ENCODE data around the gene USP17L20. TPM values are rescaled to one million over a fixed set of nuclear protein-coding genes. Genes with fewer than 3 reads are reported as not detected.
"Not testable (repeated sequence)": the region's sequence is repeated elsewhere in the genome, so short reads cannot be mapped to it uniquely, and the experiment has no call there.

The USP17L20 gene, protein sequence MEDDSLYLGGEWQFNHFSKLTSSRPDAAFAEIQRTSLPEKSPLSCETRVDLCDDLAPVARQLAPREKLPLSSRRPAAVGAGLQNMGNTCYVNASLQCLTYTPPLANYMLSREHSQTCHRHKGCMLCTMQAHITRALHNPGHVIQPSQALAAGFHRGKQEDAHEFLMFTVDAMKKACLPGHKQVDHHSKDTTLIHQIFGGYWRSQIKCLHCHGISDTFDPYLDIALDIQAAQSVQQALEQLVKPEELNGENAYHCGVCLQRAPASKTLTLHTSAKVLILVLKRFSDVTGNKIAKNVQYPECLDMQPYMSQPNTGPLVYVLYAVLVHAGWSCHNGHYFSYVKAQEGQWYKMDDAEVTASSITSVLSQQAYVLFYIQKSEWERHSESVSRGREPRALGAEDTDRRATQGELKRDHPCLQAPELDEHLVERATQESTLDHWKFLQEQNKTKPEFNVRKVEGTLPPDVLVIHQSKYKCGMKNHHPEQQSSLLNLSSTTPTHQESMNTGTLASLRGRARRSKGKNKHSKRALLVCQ
- not detected in 2 replicates for total RNA-seq

DNA sequence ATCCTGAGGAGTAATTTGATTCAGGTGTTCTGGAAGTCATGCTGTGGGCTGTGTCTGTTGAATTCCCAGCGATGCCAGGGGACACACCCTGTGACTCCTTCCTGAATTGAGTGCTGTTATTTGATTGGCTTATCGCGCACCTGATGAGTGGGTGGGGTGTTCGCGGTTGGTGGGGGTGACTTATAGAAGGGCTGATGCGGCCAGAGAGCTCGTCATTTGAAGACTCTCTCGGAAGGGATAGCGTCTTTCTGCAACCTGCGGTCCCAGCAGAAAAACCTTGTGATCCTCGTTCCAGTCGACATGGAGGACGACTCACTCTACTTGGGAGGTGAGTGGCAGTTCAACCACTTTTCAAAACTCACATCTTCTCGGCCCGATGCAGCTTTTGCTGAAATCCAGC is at the start of gene USP17L20:
Gene USP17L20, plus strand, starts transcription at position 301 of the 400 bp plus-strand sequence. Its CDS starts 0 bp downstream, at position 301.
- not testable (repeated sequence) for H3K36me3 ChIP-seq (ENCODE audit: control insufficient read depth, insufficient read depth, low read length); H3K27me3 ChIP-seq (ENCODE audit: control insufficient read depth, insufficient read depth, low read length); H3K4me3 ChIP-seq (ENCODE audit: low read depth, low read length); DNase-seq (ENCODE audit: low read depth)

DNA sequence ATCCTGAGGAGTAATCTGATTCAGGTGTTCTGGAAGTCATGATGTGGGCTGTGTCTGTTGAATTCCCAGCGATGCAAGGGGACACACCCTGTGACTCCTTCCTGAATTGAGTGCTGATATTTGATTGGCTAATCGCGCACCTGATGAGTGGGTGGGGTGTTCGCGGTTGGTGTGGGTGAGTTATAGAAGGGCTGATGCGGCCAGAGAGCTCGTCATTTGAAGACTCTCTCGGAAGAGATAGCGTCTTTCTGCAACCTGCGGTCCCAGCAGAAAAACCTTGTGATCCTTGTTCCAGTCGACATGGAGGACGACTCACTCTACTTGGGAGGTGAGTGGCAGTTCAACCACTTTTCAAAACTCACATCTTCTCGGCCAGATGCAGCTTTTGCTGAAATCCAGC is 47.6 kb upstream of the USP17L20 start, which contains the start of gene USP17L10:
Gene USP17L10, plus strand, starts transcription at position 301 of the 400 bp plus-strand sequence. Its CDS starts 0 bp downstream, at position 301.
- H3K4me3 ChIP-seq (ENCODE audit: low read depth, low read length); H3K36me3 ChIP-seq (ENCODE audit: control insufficient read depth, insufficient read depth, low read length); H3K27me3 ChIP-seq (ENCODE audit: control insufficient read depth, insufficient read depth, low read length); DNase-seq (ENCODE audit: low read depth): not testable (repeated sequence)

DNA sequence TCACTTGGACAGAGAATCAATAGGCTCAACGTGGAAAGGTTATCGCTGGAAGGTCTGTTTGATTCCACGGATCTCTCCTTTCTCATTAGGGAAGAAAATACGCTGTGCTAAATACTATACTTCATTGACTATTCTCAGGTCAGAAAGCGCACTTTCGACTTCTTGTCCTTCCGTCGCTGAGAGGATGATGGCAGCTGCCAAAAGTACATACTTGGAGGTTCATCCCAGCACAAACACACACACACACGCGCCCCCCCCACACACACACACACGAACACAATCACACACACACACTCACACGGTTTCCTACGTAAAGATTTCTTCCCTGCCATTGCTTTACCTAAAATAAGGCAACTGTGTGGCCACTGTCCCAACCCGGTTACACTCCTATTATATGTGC is 43.2 kb upstream of the USP17L20 start:
- not testable (repeated sequence) for H3K27me3 ChIP-seq (ENCODE audit: control insufficient read depth, insufficient read depth, low read length); H3K4me3 ChIP-seq (ENCODE audit: low read depth, low read length); H3K36me3 ChIP-seq (ENCODE audit: control insufficient read depth, insufficient read depth, low read length); DNase-seq (ENCODE audit: low read depth)

DNA sequence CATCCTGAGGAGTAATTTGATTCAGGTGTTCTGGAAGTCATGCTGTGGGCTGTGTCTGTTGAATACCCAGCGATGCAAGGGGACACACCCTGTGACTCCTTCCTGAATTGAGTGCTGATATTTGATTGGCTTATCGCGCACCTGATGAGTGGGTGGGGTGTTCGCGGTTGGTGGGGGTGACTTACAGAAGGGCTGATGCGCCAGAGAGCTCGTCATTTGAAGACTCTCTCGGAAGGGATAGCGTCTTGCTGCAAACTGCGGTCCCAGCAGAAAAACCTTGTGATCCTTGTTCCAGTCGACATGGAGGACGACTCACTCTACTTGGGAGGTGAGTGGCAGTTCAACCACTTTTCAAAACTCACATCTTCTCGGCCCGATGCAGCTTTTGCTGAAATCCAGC is 42.8 kb upstream of the USP17L20 start, which contains the start of gene USP17L11:
Gene USP17L11, plus strand, starts transcription at position 301 of the 400 bp plus-strand sequence. Its CDS starts 0 bp downstream, at position 301.
- H3K36me3 ChIP-seq (ENCODE audit: control insufficient read depth, insufficient read depth, low read length); H3K4me3 ChIP-seq (ENCODE audit: low read depth, low read length); H3K27me3 ChIP-seq (ENCODE audit: control insufficient read depth, insufficient read depth, low read length); DNase-seq (ENCODE audit: low read depth): not testable (repeated sequence)

DNA sequence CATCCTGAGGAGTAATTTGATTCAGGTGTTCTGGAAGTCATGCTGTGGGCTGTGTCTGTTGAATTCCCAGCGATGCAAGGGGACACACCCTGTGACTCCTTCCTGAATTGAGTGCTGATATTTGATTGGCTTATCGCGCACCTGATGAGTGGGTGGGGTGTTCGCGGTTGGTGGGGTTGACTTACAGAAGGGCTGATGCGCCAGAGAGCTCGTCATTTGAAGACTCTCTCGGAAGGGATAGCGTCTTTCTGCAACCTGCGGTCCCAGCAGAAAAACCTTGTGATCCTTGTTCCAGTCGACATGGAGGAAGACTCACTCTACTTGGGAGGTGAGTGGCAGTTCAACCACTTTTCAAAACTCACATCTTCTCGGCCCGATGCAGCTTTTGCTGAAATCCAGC is 38.1 kb upstream of the USP17L20 start, which contains the start of gene USP17L12:
Gene USP17L12, plus strand, starts transcription at position 301 of the 400 bp plus-strand sequence. Its CDS starts 0 bp downstream, at position 301.
- not testable (repeated sequence) for H3K36me3 ChIP-seq (ENCODE audit: control insufficient read depth, insufficient read depth, low read length); H3K4me3 ChIP-seq (ENCODE audit: low read depth, low read length); DNase-seq (ENCODE audit: low read depth); H3K27me3 ChIP-seq (ENCODE audit: control insufficient read depth, insufficient read depth, low read length)

DNA sequence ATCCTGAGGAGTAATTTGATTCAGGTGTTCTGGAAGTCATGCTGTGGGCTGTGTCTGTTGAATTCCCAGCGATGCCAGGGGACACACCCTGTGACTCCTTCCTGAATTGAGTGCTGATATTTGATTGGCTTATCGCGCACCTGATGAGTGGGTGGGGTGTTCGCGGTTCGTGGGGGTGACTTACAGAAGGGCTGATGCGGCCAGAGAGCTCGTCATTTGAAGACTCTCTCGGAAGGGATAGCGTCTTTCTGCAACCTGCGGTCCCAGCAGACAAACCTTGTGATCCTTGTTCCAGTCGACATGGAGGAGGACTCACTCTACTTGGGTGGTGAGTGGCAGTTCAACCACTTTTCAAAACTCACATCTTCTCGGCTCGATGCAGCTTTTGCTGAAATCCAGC is 33.3 kb upstream of the USP17L20 start, which contains the start of gene USP17L13:
Gene USP17L13, plus strand, starts transcription at position 301 of the 400 bp plus-strand sequence. Its CDS starts 0 bp downstream, at position 301.
- DNase-seq (ENCODE audit: low read depth); H3K4me3 ChIP-seq (ENCODE audit: low read depth, low read length); H3K36me3 ChIP-seq (ENCODE audit: control insufficient read depth, insufficient read depth, low read length); H3K27me3 ChIP-seq (ENCODE audit: control insufficient read depth, insufficient read depth, low read length): not testable (repeated sequence)

DNA sequence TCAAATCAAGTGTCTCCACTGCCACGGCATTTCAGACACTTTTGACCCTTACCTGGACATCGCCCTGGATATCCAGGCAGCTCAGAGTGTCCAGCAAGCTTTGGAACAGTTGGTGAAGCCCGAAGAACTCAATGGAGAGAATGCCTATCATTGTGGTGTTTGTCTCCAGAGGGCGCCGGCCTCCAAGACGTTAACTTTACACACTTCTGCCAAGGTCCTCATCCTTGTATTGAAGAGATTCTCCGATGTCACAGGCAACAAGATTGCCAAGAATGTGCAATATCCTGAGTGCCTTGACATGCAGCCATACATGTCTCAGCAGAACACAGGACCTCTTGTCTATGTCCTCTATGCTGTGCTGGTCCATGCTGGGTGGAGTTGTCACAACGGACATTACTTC is 27.7 kb upstream of the USP17L20 start:
- not testable (repeated sequence) for H3K27me3 ChIP-seq (ENCODE audit: control insufficient read depth, insufficient read depth, low read length); H3K4me3 ChIP-seq (ENCODE audit: low read depth, low read length); H3K36me3 ChIP-seq (ENCODE audit: control insufficient read depth, insufficient read depth, low read length); DNase-seq (ENCODE audit: low read depth)

DNA sequence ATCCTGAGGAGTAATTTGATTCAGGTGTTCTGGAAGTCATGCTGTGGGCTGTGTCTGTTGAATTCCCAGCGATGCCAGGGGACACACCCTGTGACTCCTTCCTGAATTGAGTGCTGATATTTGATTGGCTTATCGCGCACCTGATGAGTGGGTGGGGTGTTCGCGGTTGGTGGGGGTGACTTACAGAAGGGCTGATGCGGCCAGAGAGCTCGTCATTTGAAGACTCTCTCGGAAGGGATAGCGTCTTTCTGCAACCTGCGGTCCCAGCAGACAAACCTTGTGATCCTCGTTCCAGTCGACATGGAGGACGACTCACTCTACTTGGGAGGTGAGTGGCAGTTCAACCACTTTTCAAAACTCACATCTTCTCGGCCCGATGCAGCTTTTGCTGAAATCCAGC is 23.8 kb upstream of the USP17L20 start, which contains the start of gene USP17L15:
Gene USP17L15, plus strand, starts transcription at position 301 of the 400 bp plus-strand sequence. Its CDS starts 0 bp downstream, at position 301.
- H3K4me3 ChIP-seq (ENCODE audit: low read depth, low read length); H3K27me3 ChIP-seq (ENCODE audit: control insufficient read depth, insufficient read depth, low read length); H3K36me3 ChIP-seq (ENCODE audit: control insufficient read depth, insufficient read depth, low read length); DNase-seq (ENCODE audit: low read depth): not testable (repeated sequence)

DNA sequence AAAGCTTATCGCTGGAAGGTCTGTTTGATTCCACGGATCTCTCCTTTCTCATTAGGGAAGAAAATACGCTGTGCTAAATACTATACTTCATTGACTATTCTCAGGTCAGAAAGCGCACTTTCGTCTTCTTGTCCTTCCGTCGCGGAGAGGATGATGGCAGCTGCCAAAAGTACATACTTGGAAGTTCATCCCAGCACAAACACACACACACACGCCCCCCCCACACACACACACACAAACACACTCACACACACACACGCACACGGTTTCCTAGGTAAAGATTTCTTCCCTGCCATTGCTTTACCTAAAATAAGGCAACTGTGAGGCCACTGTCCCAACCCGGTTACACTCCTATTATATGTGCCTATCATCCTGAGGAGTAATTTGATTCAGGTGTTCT is 19.5 kb upstream of the USP17L20 start:
- not testable (repeated sequence) for DNase-seq (ENCODE audit: low read depth); H3K36me3 ChIP-seq (ENCODE audit: control insufficient read depth, insufficient read depth, low read length); H3K27me3 ChIP-seq (ENCODE audit: control insufficient read depth, insufficient read depth, low read length)

DNA sequence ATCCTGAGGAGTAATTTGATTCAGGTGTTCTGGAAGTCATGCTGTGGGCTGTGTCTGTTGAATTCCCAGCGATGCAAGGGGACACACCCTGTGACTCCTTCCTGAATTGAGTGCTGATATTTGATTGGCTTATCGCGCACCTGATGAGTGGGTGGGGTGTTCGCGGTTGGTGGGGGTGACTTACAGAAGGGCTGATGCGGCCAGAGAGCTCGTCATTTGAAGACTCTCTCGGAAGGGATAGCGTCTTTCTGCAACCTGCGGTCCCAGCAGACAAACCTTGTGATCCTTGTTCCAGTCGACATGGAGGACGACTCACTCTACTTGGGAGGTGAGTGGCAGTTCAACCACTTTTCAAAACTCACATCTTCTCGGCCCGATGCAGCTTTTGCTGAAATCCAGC is 14.3 kb upstream of the USP17L20 start, which contains the start of gene USP17L17:
Gene USP17L17, plus strand, starts transcription at position 301 of the 400 bp plus-strand sequence. Its CDS starts 0 bp downstream, at position 301.
- not testable (repeated sequence) for DNase-seq (ENCODE audit: low read depth); H3K36me3 ChIP-seq (ENCODE audit: control insufficient read depth, insufficient read depth, low read length); H3K27me3 ChIP-seq (ENCODE audit: control insufficient read depth, insufficient read depth, low read length); H3K4me3 ChIP-seq (ENCODE audit: low read depth, low read length)

More for the DNA sequence above, 19.5 kb upstream of the USP17L20 start:
- H3K4me3 ChIP-seq (ENCODE audit: low read depth, low read length), result not testable (repeated sequence)

DNA sequence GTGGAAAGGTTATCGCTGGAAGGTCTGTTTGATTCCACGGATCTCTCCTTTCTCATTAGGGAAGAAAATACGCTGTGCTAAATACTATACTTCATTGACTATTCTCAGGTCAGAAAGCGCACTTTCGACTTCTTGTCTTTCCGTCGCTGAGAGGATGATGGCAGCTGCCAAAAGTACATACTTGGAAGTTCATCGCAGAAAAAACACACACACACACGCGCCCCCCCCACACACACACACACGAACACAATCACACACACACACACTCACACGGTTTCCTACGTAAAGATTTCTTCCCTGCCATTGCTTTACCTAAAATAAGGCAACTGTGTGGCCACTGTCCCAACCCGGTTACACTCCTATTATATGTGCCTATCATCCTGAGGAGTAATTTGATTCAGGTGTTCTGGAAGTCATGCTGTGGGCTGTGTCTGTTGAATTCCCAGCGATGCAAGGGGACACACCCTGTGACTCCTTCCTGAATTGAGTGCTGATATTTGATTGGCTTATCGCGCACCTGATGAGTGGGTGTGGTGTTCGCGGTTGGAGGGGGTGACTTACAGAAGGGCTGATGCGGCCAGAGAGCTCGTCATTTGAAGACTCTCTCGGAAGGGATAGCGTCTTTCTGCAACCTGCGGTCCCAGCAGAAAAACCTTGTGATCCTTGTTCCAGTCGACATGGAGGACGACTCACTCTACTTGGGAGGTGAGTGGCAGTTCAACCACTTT is 9.8 kb upstream of the USP17L20 start, which contains the start of gene USP17L18:
Gene USP17L18, plus strand, starts transcription at position 678 of the 728 bp plus-strand sequence. Its CDS starts 0 bp downstream, at position 678.
- H3K36me3 ChIP-seq (ENCODE audit: control insufficient read depth, insufficient read depth, low read length); H3K4me3 ChIP-seq (ENCODE audit: low read depth, low read length); DNase-seq (ENCODE audit: low read depth); H3K27me3 ChIP-seq (ENCODE audit: control insufficient read depth, insufficient read depth, low read length): not testable (repeated sequence)

DNA sequence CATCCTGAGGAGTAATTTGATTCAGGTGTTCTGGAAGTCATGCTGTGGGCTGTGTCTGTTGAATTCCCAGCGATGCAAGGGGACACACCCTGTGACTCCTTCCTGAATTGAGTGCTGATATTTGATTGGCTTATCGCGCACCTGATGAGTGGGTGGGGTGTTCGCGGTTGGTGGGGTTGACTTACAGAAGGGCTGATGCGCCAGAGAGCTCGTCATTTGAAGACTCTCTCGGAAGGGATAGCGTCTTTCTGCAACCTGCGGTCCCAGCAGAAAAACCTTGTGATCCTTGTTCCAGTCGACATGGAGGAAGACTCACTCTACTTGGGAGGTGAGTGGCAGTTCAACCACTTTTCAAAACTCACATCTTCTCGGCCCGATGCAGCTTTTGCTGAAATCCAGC is 4.8 kb upstream of the USP17L20 start, which contains the start of gene USP17L19:
Gene USP17L19, plus strand, starts transcription at position 301 of the 400 bp plus-strand sequence. Its CDS starts 0 bp downstream, at position 301.
- not testable (repeated sequence) for H3K27me3 ChIP-seq (ENCODE audit: control insufficient read depth, insufficient read depth, low read length); DNase-seq (ENCODE audit: low read depth)

DNA sequence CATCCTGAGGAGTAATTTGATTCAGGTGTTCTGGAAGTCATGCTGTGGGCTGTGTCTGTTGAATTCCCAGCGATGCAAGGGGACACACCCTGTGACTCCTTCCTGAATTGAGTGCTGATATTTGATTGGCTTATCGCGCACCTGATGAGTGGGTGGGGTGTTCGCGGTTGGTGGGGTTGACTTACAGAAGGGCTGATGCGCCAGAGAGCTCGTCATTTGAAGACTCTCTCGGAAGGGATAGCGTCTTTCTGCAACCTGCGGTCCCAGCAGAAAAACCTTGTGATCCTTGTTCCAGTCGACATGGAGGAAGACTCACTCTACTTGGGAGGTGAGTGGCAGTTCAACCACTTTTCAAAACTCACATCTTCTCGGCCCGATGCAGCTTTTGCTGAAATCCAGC is 4.6 kb downstream of the USP17L20 start, which contains the start of gene USP17L21:
Gene USP17L21, plus strand, starts transcription at position 301 of the 400 bp plus-strand sequence. Its CDS starts 0 bp downstream, at position 301.
- H3K4me3 ChIP-seq (ENCODE audit: low read depth, low read length); DNase-seq (ENCODE audit: low read depth); H3K27me3 ChIP-seq (ENCODE audit: control insufficient read depth, insufficient read depth, low read length); H3K36me3 ChIP-seq (ENCODE audit: control insufficient read depth, insufficient read depth, low read length): not testable (repeated sequence)

More for the DNA sequence above, 4.8 kb upstream of the USP17L20 start, which contains the start of gene USP17L19:
- H3K4me3 ChIP-seq (ENCODE audit: low read depth, low read length); H3K36me3 ChIP-seq (ENCODE audit: control insufficient read depth, insufficient read depth, low read length): not testable (repeated sequence)

DNA sequence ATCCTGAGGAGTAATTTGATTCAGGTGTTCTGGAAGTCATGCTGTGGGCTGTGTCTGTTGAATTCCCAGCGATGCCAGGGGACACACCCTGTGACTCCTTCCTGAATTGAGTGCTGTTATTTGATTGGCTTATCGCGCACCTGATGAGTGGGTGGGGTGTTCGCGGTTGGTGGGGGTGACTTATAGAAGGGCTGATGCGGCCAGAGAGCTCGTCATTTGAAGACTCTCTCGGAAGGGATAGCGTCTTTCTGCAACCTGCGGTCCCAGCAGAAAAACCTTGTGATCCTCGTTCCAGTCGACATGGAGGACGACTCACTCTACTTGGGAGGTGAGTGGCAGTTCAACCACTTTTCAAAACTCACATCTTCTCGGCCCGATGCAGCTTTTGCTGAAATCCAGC is 9.4 kb downstream of the USP17L20 start, which contains the start of gene USP17L22:
Gene USP17L22, plus strand, starts transcription at position 301 of the 400 bp plus-strand sequence. Its CDS starts 0 bp downstream, at position 301.
- not testable (repeated sequence) for H3K4me3 ChIP-seq (ENCODE audit: low read depth, low read length); H3K27me3 ChIP-seq (ENCODE audit: control insufficient read depth, insufficient read depth, low read length); DNase-seq (ENCODE audit: low read depth); H3K36me3 ChIP-seq (ENCODE audit: control insufficient read depth, insufficient read depth, low read length)

Measured in kidney epithelial cell (primary cell).